PC-9 (cell line): ENCODE results near the gene COL4A2. TPM values are rescaled to one million over a fixed set of nuclear protein-coding genes. Genes with fewer than 3 reads are reported as not detected.

Experiments
- BruUV-seq: library from RNA; stranded (reverse); fragments of 400-500 nt; replicated peaks from 2 replicates; lab custom pipeline; 2021; lab: Mats Ljungman, UMichigan
- CTCF ChIA-PET: fragments of 300-600 bp; sonication (Branson Sonifier 250); formaldehyde crosslinking; loops from one replicate; lab custom pipeline; 2022; ENCODE audit warnings: antibody characterized with exemption; lab: Charles Lee
- POLR2A ChIA-PET: fragments of 300-600 bp; sonication (Branson Sonifier 250); formaldehyde crosslinking; loops from one replicate; lab custom pipeline; 2022; ENCODE audit warnings: antibody characterized with exemption; ENCODE audit not compliant: unreplicated experiment; lab: Charles Lee
- DNase-seq, 2 experiments: peaks; one replicate each; pipeline versions ENCODE4 v3.0.0 to v3.0.0-alpha.2; 2015 to 2022; ENCODE audit warnings: mixed read lengths in 1 of 2
- H2AFZ ChIP-seq: fragments of 200-600 bp; sonication (generic); 2 replicates; pipeline ENCODE4 v1.8.1; 2017; ENCODE audit warnings: antibody characterized with exemption
- H3F3A ChIP-seq: fragments of 200-600 bp; sonication (generic); 2 replicates; pipeline ENCODE4 v1.8.1; 2017; ENCODE audit warnings: antibody characterized with exemption, mild to moderate bottlenecking, low read depth; ENCODE audit not compliant: insufficient read depth
- H3K27ac ChIP-seq: fragments of 200-600 bp; sonication (generic); 2 replicates; pipeline ENCODE4 v1.6.1; 2016; ENCODE audit warnings: mixed run types
- H3K27me3 ChIP-seq: fragments of 200-600 bp; sonication (generic); 2 replicates; pipeline ENCODE4 v1.6.1; 2016; ENCODE audit warnings: low read depth, mixed run types; ENCODE audit not compliant: insufficient read depth
- H3K36me3 ChIP-seq: fragments of 200-600 bp; sonication (generic); 2 replicates; pipeline ENCODE4 v1.6.1; 2016; ENCODE audit warnings: low read depth, mixed run types
- H3K4me1 ChIP-seq: fragments of 200-600 bp; sonication (generic); replicated peaks from 2 replicates; pipeline ENCODE4 v1.6.1; 2016; ENCODE audit warnings: mixed run types; ENCODE audit not compliant: insufficient read depth
- H3K4me2 ChIP-seq: fragments of 200-600 bp; sonication (generic); 2 replicates; pipeline ENCODE4 v1.6.1; 2017; ENCODE audit warnings: mixed run types
- H3K4me3 ChIP-seq: fragments of 200-600 bp; sonication (generic); 2 replicates; pipeline ENCODE4 v1.6.1; 2016; ENCODE audit warnings: mixed run types
- H3K79me2 ChIP-seq: fragments of 200-600 bp; sonication (generic); 2 replicates; pipeline ENCODE4 v1.6.1; 2017; ENCODE audit warnings: low read depth, mixed run types
- H3K9me2 ChIP-seq: fragments of 200-600 bp; sonication (generic); 2 replicates; pipeline ENCODE4 v1.8.1; 2017; ENCODE audit warnings: mild to moderate bottlenecking; ENCODE audit not compliant: insufficient read depth
- H3K9me3 ChIP-seq: fragments of 200-600 bp; sonication (generic); 2 replicates; pipeline ENCODE4 v1.8.1; 2016; ENCODE audit warnings: low read depth; ENCODE audit not compliant: insufficient read depth
- H4K20me1 ChIP-seq: fragments of 200-600 bp; sonication (generic); 2 replicates; pipeline ENCODE4 v1.8.1; 2017; ENCODE audit not compliant: insufficient read depth
- EZH2 ChIP-seq: fragments of 200-600 bp; sonication (generic); IDR thresholded peaks from 2 replicates; pipeline ENCODE4 v1.8.0; 2017; ENCODE audit warnings: antibody characterized with exemption, low read depth
- intact Hi-C: fragments of 100-400 bp; cut with micrococcal nuclease; formaldehyde crosslinking; loops from one replicate; pipeline ENCODE4 v1.10.0; 2022; ENCODE audit not compliant: unreplicated experiment
- total RNA-seq: library from RNA; stranded (reverse); gene quantifications from 2 replicates; pipeline ENCODE4 v1.2.3, GENCODE V29; 2021
- TF ChIP-seq, protein P1 (sequence below): fragments of 200-600 bp; sonication (generic); conservative IDR thresholded peaks from 2 replicates; pipeline ENCODE4 v1.6.1; 2017; ENCODE audit warnings: mixed run types, antibody characterized with exemption, mild to moderate bottlenecking, moderate library complexity

Gene COL4A2
- total RNA-seq, 1 experiment from 2014 or later, result 1.2 TPM

DNA sequence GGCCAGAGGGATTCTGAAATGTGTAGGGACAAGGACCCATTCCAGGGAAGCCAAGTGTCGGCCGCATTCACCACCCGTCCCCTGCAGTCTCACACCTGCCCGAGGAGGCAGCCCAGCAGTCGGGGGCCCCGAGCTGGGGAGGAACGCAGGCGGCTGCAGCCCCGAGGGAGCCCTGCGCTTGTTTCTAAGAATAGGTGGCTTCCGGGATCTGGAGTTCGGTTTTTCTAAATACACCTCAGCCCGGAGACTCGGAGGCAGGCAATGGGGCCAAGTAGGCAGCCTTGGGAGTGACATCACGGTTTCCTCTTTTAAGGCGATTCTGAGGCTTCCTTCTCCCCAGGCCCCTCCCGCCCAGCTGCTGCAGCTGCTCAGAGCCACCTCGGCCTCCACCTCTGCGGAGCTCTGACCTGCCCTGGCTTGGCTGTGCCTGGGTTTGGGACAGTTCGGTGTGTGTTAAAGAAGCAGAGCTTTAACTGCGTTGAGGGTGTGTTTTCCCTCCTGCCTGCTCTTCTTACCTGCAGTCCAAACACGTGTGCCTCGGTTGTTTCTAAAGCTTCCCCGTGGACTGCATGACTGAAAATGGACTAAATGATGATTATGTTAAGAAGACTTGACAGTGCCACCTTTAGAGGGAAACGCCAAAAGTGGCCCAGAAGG, 80.5 kb downstream of the COL4A2 start:
- POLR2A ChIA-PET, result interaction anchor here (0.6 to 0.8 kb wide), 4 partner anchors 24 to 174 kb away, joined by 3 to 6 read pairs (median 4); no protein-coding TSS in a partner anchor
- H3K4me1 ChIP-seq, result peaks cover 47% of the 10 kb centered on the region
- H2AFZ ChIP-seq, result no peak overlapping the region
- no peak for DNase-seq
- TSS peak; percentile 61 for BruUV-seq
- CTCF ChIA-PET, result interaction anchor here (0.8 kb wide), 1 partner anchor 24 kb away, joined by 4 read pairs; no protein-coding TSS in a partner anchor
- no peak overlapping the region for H3K4me2 ChIP-seq
- peaks cover 27% of the 10 kb centered on the region for H3F3A ChIP-seq
- no peaks in the 10 kb centered on the region for H3K27me3 ChIP-seq
- H3K4me3 ChIP-seq, result no peak overlapping the region
- no peaks in the 10 kb centered on the region for H4K20me1 ChIP-seq
- peaks cover 21% of the 10 kb centered on the region; the same call in 1 of the 2 replicates for H3K9me3 ChIP-seq
- no peaks in the 10 kb centered on the region; the same call in 1 of the 2 replicates for H3K36me3 ChIP-seq
- no peak for TF ChIP-seq EZH2
- TF ChIP-seq, protein P1, sequence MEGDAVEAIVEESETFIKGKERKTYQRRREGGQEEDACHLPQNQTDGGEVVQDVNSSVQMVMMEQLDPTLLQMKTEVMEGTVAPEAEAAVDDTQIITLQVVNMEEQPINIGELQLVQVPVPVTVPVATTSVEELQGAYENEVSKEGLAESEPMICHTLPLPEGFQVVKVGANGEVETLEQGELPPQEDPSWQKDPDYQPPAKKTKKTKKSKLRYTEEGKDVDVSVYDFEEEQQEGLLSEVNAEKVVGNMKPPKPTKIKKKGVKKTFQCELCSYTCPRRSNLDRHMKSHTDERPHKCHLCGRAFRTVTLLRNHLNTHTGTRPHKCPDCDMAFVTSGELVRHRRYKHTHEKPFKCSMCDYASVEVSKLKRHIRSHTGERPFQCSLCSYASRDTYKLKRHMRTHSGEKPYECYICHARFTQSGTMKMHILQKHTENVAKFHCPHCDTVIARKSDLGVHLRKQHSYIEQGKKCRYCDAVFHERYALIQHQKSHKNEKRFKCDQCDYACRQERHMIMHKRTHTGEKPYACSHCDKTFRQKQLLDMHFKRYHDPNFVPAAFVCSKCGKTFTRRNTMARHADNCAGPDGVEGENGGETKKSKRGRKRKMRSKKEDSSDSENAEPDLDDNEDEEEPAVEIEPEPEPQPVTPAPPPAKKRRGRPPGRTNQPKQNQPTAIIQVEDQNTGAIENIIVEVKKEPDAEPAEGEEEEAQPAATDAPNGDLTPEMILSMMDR, result no peak
- no peaks in the 10 kb centered on the region for H3K79me2 ChIP-seq
- H3K9me2 ChIP-seq, result no peaks in the 10 kb centered on the region
- H3K27ac ChIP-seq, result peak overlapping the region; percentile 64; the same call in 1 of the 2 replicates
- intact Hi-C loops, result loop anchor here (1.0 kb wide), 2 partner anchors 40 to 139 kb away; no protein-coding TSS in a partner anchor

DNA sequence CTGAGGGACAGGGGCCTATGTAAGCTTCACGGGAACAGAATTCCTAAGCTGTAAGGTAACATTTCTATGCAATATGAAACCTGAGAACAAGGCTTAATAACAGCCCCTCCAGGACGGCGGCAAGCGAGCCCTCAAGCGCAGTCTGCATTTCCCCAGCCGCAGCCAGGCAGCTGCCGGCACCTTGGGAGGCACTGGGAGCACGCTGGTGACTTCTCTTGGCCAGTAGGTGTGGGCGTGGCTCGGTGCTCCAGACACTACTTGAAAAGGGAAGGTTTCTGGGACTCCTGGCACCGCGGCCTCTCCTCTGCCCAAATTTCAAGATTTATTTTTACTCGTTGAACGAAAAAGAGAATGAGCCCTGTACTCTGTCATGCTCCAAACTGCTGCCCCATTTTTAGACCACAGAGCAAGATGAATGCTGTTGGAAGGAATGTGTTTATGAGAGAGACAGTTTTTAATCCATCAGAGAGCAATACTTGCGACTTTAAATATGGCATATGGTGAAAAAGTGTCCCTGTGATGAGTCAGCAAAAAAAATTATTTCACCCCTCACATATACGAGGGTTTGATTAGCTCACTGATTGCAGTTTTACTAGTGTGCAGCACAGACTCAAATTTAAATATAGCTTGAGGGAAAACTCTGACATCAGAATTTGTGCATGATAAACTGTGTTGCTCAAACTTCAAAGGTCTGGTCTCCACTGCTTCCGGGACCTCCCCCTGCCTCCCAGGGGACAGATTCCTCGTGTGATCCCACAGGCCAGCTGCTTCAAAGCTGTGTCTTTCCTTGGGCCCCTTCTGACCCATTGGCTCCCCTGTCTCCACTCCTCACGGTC, 81.2 kb downstream of the COL4A2 start:
- H3K27ac ChIP-seq, result peak overlapping the region; percentile 64

More for the DNA sequence above, 81.2 kb downstream of the COL4A2 start:
- Histone ChIP-seq H3K79me2 (no peaks in the 10 kb centered on the region), H3K27me3 (no peaks in the 10 kb centered on the region), H2AFZ (no peak overlapping the region), H3K4me2 (peak overlapping the region; percentile 24), H4K20me1 (no peaks in the 10 kb centered on the region), H3K36me3 (no peaks in the 10 kb centered on the region; the same call in 1 of the 2 replicates), H3F3A (peaks cover 27% of the 10 kb centered on the region), H3K9me3 (peaks cover 26% of the 10 kb centered on the region; the same call in 1 of the 2 replicates), H3K9me2 (no peaks in the 10 kb centered on the region), H3K4me3 (no peak overlapping the region), H3K4me1 (peaks cover 41% of the 10 kb centered on the region)
- POLR2A ChIA-PET, result interaction anchor here (0.5 to 0.8 kb wide), 5 partner anchors 24 to 174 kb away, joined by 3 to 8 read pairs (median 4); no protein-coding TSS in a partner anchor
- CTCF ChIA-PET, result interaction anchor here (0.8 kb wide), 1 partner anchor 24 kb away, joined by 4 read pairs; no protein-coding TSS in a partner anchor
- TSS peak; percentile 87 for BruUV-seq
- intact Hi-C loops, result loop anchor here (1.0 kb wide), 2 partner anchors 41 to 140 kb away; no protein-coding TSS in a partner anchor
- TF ChIP-seq, protein P1, result no peak
- no peak for TF ChIP-seq EZH2
- peak; percentile 69 to 84 for DNase-seq
